Smooth muscle cell (in vitro differentiated cells): ENCODE results near the gene PLEKHG5. TPM values are rescaled to one million over a fixed set of nuclear protein-coding genes. Genes with fewer than 3 reads are reported as not detected.

Source experiments
- DNase-seq: peaks from one replicate; lab custom pipeline; 2025; ENCODE audit not compliant: unreplicated experiment; lab: John Stamatoyannopoulos, UW
- H2AFZ ChIP-seq: fragments of 200-600 bp; sonication (generic); 2 replicates; pipeline ENCODE4 v1.6.0; 2016; ENCODE audit warnings: antibody characterized with exemption, low read depth, mild to moderate bottlenecking
- H3F3A ChIP-seq: fragments of 200-600 bp; sonication (generic); 2 replicates; pipeline ENCODE4 v1.6.0; 2017; ENCODE audit warnings: antibody characterized with exemption, low read depth
- H3K27ac ChIP-seq: fragments of 200-600 bp; sonication (generic); 2 replicates; pipeline ENCODE4 v1.5.1; 2016; ENCODE audit warnings: low read depth, mild to moderate bottlenecking
- H3K27me3 ChIP-seq: fragments of 200-600 bp; sonication (generic); 2 replicates; pipeline ENCODE4 v1.6.1; 2016; ENCODE audit warnings: low read depth, mild to moderate bottlenecking
- H3K36me3 ChIP-seq: fragments of 200-600 bp; sonication (generic); 2 replicates; pipeline ENCODE4 v1.5.1; 2016; ENCODE audit warnings: low read depth
- H3K4me1 ChIP-seq: fragments of 200-600 bp; sonication (generic); 2 replicates; pipeline ENCODE4 v1.5.1; 2016; ENCODE audit warnings: low read depth
- H3K4me2 ChIP-seq: fragments of 200-600 bp; sonication (generic); 2 replicates; pipeline ENCODE4 v1.6.0; 2016; ENCODE audit warnings: mild to moderate bottlenecking
- H3K4me3 ChIP-seq: fragments of 200-600 bp; sonication (generic); 2 replicates; pipeline ENCODE4 v1.5.1; 2016; ENCODE audit warnings: mild to moderate bottlenecking
- H3K79me2 ChIP-seq: fragments of 200-600 bp; sonication (generic); 2 replicates; pipeline ENCODE4 v1.6.0; 2016; ENCODE audit warnings: low read depth, mild to moderate bottlenecking
- H3K9ac ChIP-seq: fragments of 200-600 bp; sonication (generic); 2 replicates; pipeline ENCODE4 v1.6.0; 2016; ENCODE audit warnings: low read depth
- H3K9me3 ChIP-seq: fragments of 200-600 bp; sonication (generic); replicated peaks from 2 replicates; pipeline ENCODE4 v1.5.1; 2016; ENCODE audit warnings: low read depth
- H4K20me1 ChIP-seq: fragments of 200-600 bp; sonication (generic); 2 replicates; pipeline ENCODE4 v1.6.0; 2016; ENCODE audit warnings: low read depth
- WGBS: methylation state at CpG from one replicate; pipeline ENCODE4 v1.1.7; 2016; ENCODE audit warnings: low lambda C conversion rate; 5-methylcytosine and 5-hydroxymethylcytosine counted together
- microRNA-seq: library from miRNA; unstranded; fragments of <30 nt; microRNA quantifications from one replicate; pipeline ENCODE4, GENCODE V29; 2016; ENCODE audit warnings: borderline number of aligned reads
- polyA plus RNA-seq: library from polyadenylated mRNA; unstranded; fragments of >200 nt; fragmentation: Nextera tagmentation; extraction: Ambion mirVana; gene quantifications from 2 replicates; pipeline ENCODE4 v1.2.1, GENCODE V29; 2016
- small RNA-seq: library from RNA; depleted of rRNA; stranded (forward); fragments of <200 nt; gene quantifications from one replicate; pipeline ENCODE3, GENCODE V24; 2014
- total RNA-seq: library from RNA; depleted of rRNA; stranded (reverse); fragments of >200 nt; gene quantifications from 2 replicates; pipeline ENCODE4 v1.2.3, GENCODE V29; 2014
- TF ChIP-seq, protein P1 (sequence below): fragments of 200-600 bp; sonication (generic); IDR thresholded peaks from 2 replicates; pipeline ENCODE4 v1.5.1; 2017; ENCODE audit warnings: borderline replicate concordance, mild to moderate bottlenecking, antibody characterized with exemption; ENCODE audit not compliant: insufficient read depth, poor library complexity, severe bottlenecking

PLEKHG5 gene
- total and polyA plus RNA-seq, 2 experiments from 2014 or later = 10.6 to 14.5 TPM

DNA sequence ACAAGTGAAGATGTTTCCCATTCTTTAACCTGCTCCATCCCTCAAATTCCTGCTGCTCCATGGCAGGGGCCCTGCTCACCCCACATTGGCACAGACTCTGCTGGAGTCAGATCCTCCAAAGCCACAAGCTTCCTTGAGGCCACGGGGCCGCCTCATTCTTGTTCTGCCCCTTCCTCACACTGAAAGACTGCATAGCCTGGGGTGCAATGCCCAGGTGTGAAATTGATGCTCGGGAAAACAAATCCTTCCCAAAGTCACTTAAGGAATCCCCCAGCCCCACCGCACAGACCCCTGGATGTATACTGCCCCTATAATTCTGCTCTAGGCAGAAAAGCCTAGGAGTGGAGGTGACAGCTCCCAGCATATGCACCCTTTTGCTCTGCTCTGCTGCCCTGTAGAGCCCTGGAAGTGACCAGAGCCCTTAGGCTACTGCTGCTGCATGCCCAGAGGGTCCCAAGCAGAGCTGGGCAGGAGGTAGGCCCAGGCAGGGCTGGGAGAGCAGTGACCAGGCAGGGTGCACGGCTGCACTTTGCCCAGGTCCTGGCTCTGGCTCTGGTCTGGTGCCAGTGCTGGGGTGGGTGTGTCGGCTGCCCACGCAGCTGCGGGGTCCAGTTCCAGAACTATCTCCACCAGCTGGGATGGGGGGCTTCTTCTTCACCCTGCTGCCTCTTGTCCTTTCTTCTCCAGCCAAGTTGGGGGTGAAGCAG is 73.4 kb downstream of the PLEKHG5 start:
- Histone ChIP-seq H3K4me1 (peaks cover 22% of the 10 kb centered on the region), H3K27ac (no peak overlapping the region)
- WGBS = 85% methylated on average over 8 of the region's 8 CpGs

More for the DNA sequence above, 73.4 kb downstream of the PLEKHG5 start:
- Histone ChIP-seq H3K9me3 (no peaks in the 10 kb centered on the region), H3K79me2 (no peaks in the 10 kb centered on the region), H4K20me1 (no peaks in the 10 kb centered on the region), H3K36me3 (no peaks in the 10 kb centered on the region), H3K4me3 (no peak overlapping the region), H3K4me2 (no peak overlapping the region), H2AFZ (no peak overlapping the region), H3F3A (no peaks in the 10 kb centered on the region), H3K27me3 (peaks cover 86% of the 10 kb centered on the region), H3K9ac (no peak overlapping the region)
- TF ChIP-seq, protein P1, sequence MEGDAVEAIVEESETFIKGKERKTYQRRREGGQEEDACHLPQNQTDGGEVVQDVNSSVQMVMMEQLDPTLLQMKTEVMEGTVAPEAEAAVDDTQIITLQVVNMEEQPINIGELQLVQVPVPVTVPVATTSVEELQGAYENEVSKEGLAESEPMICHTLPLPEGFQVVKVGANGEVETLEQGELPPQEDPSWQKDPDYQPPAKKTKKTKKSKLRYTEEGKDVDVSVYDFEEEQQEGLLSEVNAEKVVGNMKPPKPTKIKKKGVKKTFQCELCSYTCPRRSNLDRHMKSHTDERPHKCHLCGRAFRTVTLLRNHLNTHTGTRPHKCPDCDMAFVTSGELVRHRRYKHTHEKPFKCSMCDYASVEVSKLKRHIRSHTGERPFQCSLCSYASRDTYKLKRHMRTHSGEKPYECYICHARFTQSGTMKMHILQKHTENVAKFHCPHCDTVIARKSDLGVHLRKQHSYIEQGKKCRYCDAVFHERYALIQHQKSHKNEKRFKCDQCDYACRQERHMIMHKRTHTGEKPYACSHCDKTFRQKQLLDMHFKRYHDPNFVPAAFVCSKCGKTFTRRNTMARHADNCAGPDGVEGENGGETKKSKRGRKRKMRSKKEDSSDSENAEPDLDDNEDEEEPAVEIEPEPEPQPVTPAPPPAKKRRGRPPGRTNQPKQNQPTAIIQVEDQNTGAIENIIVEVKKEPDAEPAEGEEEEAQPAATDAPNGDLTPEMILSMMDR = no peak
- no peak for DNase-seq

Small RNA genes lying within 50 kb of the gene (microRNA-seq; reads per million reads assigned to microRNA genes)
- gene MIR4252 = not detected

Small RNA genes lying within 50 kb of the gene (small RNA-seq; reads per million reads assigned to genes)
- gene MIR4252 (not detected), gene RNU6-731P (not detected)

Other genes with a start within 250 kb of the PLEKHG5 start
- not detected in 2 replicates for gene HES3, start 247.5 kb downstream of the PLEKHG5 start, total RNA-seq
- gene HES3, start 247.5 kb downstream of the PLEKHG5 start, polyA plus RNA-seq = not detected in 2 replicates
- 6.4 and 8.2 TPM in 2 replicates for gene GPR153, start 230.6 kb downstream of the PLEKHG5 start, total RNA-seq
- 15.5 and 15.8 TPM in 2 replicates for gene GPR153, start 230.6 kb downstream of the PLEKHG5 start, polyA plus RNA-seq
- 16.4 and 19.5 TPM in 2 replicates for gene ACOT7, start 97.9 kb downstream of the PLEKHG5 start, total RNA-seq
- gene ACOT7, start 97.9 kb downstream of the PLEKHG5 start, polyA plus RNA-seq = 53.6 and 53.8 TPM in 2 replicates
- gene HES2, start 71.7 kb downstream of the PLEKHG5 start, total RNA-seq = 4.6 and 5.6 TPM in 2 replicates
- gene HES2, start 71.7 kb downstream of the PLEKHG5 start, polyA plus RNA-seq = 1.7 and 11.1 TPM in 2 replicates
- not detected in 2 replicates for gene ESPN, start 66.9 kb downstream of the PLEKHG5 start, total RNA-seq
- gene ESPN, start 66.9 kb downstream of the PLEKHG5 start, polyA plus RNA-seq = 1.1 and 2.6 TPM in 2 replicates
- gene TNFRSF25, start 25.5 kb downstream of the PLEKHG5 start, total RNA-seq = 9.6 and 19.8 TPM in 2 replicates
- 10.1 and 17.7 TPM in 2 replicates for gene TNFRSF25, start 25.5 kb downstream of the PLEKHG5 start, polyA plus RNA-seq
- gene NOL9, start 62.8 kb upstream of the PLEKHG5 start, total RNA-seq = 12.0 and 16.8 TPM in 2 replicates
- gene NOL9, start 62.8 kb upstream of the PLEKHG5 start, polyA plus RNA-seq = 8.1 and 11.5 TPM in 2 replicates
- gene TAS1R1, start 63.6 kb upstream of the PLEKHG5 start, total RNA-seq = not detected in 2 replicates
- gene TAS1R1, start 63.6 kb upstream of the PLEKHG5 start, polyA plus RNA-seq = 0.27 TPM in 1 of 2 replicates, not detected in the other
- 9.7 and 26.4 TPM in 2 replicates for gene ZBTB48, start 88.3 kb upstream of the PLEKHG5 start, total RNA-seq
- 16.3 and 20.5 TPM in 2 replicates for gene ZBTB48, start 88.3 kb upstream of the PLEKHG5 start, polyA plus RNA-seq
- 12.0 and 13.2 TPM in 2 replicates for gene KLHL21, start 111.2 kb upstream of the PLEKHG5 start, total RNA-seq
- 12.6 and 16.2 TPM in 2 replicates for gene KLHL21, start 111.2 kb upstream of the PLEKHG5 start, polyA plus RNA-seq
- gene PHF13, start 122.1 kb upstream of the PLEKHG5 start, total RNA-seq = 10.2 and 10.4 TPM in 2 replicates
- gene PHF13, start 122.1 kb upstream of the PLEKHG5 start, polyA plus RNA-seq = 12.3 and 14.0 TPM in 2 replicates
- 10.5 and 14.2 TPM in 2 replicates for gene THAP3, start 133.2 kb upstream of the PLEKHG5 start, total RNA-seq
- 29.3 and 34.8 TPM in 2 replicates for gene THAP3, start 133.2 kb upstream of the PLEKHG5 start, polyA plus RNA-seq
- gene DNAJC11, start 210.1 kb upstream of the PLEKHG5 start, total RNA-seq = 25.5 and 34.2 TPM in 2 replicates
- gene DNAJC11, start 210.1 kb upstream of the PLEKHG5 start, polyA plus RNA-seq = 35.7 and 41.8 TPM in 2 replicates